ENCODE measurements around the gene SHISA9. TPM values are rescaled to one million over a fixed set of nuclear protein-coding genes. Genes with fewer than 3 reads are reported as not detected.
"Not testable (repeated sequence)": the region's sequence is repeated elsewhere in the genome, so short reads cannot be mapped to it uniquely, and the experiment has no call there.

SHISA9 gene
- total RNA-seq (2014; rRNA removed; shearing (Covaris generic)) (not detected in 2 replicates), total RNA-seq (2022) (not detected in 2 replicates), Bru-seq, nascent RNA (percentile 11 among the genes with signal in this experiment), BruChase-seq, experiment 1, labeled RNA remaining after a 6-hour chase (percentile 2 among the genes with signal in this experiment), BruChase-seq, experiment 2, labeled RNA remaining after a 2-hour chase (percentile 10 among the genes with signal in this experiment)
- long read RNA-seq = 0 reads

DNA sequence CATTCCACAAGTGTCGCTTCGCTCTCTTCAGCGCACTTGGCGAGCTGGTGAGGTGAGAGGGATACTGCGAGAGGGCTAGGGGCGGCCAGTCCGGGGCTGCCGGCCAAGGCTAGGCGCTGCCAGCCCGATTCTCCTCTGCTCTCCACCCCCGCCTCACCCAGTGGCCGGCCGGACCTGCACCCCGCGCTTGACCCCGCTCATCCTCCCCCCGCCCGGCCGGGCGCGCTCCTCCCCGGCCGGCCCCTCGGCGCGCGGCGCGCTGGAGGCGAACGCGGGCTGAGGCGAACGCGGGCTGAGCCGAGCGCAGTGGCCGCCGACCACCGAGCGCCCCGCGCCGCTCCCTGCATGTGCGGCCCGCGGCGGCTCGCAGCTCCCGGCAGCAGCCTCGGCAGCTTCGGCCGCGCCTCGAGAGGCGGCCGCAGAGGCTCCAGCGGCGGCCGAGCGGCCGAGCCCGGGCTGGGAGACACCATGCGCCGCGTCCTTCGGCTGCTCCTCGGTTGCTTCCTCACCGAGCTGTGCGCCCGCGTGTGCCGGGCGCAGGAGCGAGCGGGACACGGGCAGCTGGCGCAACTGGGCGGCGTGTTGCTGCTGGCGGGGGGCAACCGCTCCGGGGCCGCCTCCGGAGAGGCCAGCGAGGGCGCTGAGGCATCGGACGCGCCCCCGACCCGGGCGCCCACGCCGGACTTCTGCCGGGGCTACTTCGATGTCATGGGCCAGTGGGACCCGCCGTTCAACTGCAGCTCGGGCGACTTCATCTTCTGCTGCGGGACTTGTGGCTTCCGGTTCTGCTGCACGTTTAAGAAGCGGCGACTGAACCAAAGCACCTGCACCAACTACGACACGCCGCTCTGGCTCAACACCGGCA is at the start of gene SHISA9:
SHISA9 (plus strand) TSS at position 2 of the 865 bp plus-strand sequence.
- CTCF ChIA-PET (ENCODE audit: unreplicated experiment) = no interaction called here

DNA sequence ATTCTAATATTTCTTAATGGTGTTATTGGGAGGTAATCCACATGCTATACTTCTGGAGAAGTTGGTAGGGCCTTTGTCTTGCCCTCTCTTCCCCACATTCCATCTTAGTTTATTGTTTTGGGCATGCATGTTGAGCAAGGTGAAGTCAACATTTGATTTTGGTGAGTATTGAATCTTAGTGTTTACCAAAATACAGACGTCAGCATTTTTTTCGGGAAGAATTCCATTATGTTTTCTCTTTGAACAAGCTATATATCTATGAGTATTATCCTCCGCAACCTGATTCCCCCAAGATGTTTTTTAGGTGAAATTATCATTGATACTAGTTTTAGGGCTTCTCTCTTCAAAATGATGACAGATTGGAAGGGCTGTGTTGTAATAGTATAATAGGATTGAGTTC is 47.4 kb upstream of the SHISA9 start:
- CTCF ChIA-PET (ENCODE audit: unreplicated experiment) = no interaction called here
- no peak overlapping the region for H3K4me2 ChIP-seq (ENCODE audit: low read length)
- no peaks in the 10 kb centered on the region for H4K20me1 ChIP-seq (ENCODE audit: insufficient read depth, low read length)
- H3K9me2 ChIP-seq (ENCODE audit: insufficient read depth, low read length) = no peaks in the 10 kb centered on the region
- no peaks in the 10 kb centered on the region for H3K4me1 ChIP-seq (ENCODE audit: insufficient read depth, low read length, poor library complexity, severe bottlenecking)
- intact Hi-C loops (cut with micrococcal nuclease; ENCODE audit: unreplicated experiment) = no loop called here
- H3K27ac ChIP-seq (ENCODE audit: low read depth, low read length, poor library complexity, severe bottlenecking) = no peak overlapping the region
- H3K9me3 ChIP-seq (ENCODE audit: low read length) = no peaks in the 10 kb centered on the region
- H3K36me3 ChIP-seq (ENCODE audit: insufficient read depth, low read length) = no peaks in the 10 kb centered on the region
- POLR2A ChIA-PET = no interaction called here
- BruUV-seq (replicated peaks) = no TSS peak
- DNase-seq (ENCODE audit: low spot score) = no peak
- no peak overlapping the region for H3K4me3 ChIP-seq (ENCODE audit: low read depth, low read length, poor library complexity, severe bottlenecking)
- no peak overlapping the region for H2AFZ ChIP-seq (ENCODE audit: low read length)
- no peaks in the 10 kb centered on the region for H3K79me2 ChIP-seq (ENCODE audit: insufficient read depth, low read depth, low read length)
- no peak for TF ChIP-seq EZH2phosphoT487 (IDR thresholded peaks at IDR 0.05; ENCODE audit: borderline replicate concordance, low read depth, low read length)
- TF ChIP-seq, protein P1, sequence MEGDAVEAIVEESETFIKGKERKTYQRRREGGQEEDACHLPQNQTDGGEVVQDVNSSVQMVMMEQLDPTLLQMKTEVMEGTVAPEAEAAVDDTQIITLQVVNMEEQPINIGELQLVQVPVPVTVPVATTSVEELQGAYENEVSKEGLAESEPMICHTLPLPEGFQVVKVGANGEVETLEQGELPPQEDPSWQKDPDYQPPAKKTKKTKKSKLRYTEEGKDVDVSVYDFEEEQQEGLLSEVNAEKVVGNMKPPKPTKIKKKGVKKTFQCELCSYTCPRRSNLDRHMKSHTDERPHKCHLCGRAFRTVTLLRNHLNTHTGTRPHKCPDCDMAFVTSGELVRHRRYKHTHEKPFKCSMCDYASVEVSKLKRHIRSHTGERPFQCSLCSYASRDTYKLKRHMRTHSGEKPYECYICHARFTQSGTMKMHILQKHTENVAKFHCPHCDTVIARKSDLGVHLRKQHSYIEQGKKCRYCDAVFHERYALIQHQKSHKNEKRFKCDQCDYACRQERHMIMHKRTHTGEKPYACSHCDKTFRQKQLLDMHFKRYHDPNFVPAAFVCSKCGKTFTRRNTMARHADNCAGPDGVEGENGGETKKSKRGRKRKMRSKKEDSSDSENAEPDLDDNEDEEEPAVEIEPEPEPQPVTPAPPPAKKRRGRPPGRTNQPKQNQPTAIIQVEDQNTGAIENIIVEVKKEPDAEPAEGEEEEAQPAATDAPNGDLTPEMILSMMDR (conservative IDR thresholded peaks at IDR 0.05; ENCODE audit: low read length) = no peak

More for the DNA sequence above, at the start of gene SHISA9:
- no peaks in the 10 kb centered on the region for H3K4me1 ChIP-seq (ENCODE audit: insufficient read depth, low read length, poor library complexity, severe bottlenecking)
- no peaks in the 10 kb centered on the region for H3K9me2 ChIP-seq (ENCODE audit: insufficient read depth, low read length)
- no peak within 1 kb of the TSS for H3K4me3 ChIP-seq (ENCODE audit: low read depth, low read length, poor library complexity, severe bottlenecking)
- no peak for DNase-seq (ENCODE audit: low spot score)
- H3K4me2 ChIP-seq (ENCODE audit: low read length) = no peak within 1 kb of the TSS
- TF ChIP-seq, protein P1 (conservative IDR thresholded peaks at IDR 0.05; ENCODE audit: low read length) = no peak
- TF ChIP-seq EZH2phosphoT487 (IDR thresholded peaks at IDR 0.05; ENCODE audit: borderline replicate concordance, low read depth, low read length) = no peak
- H3K79me2 ChIP-seq (ENCODE audit: insufficient read depth, low read depth, low read length) = no peaks in the 10 kb centered on the region
- no peaks in the 10 kb centered on the region for H4K20me1 ChIP-seq (ENCODE audit: insufficient read depth, low read length)
- no peaks in the 10 kb centered on the region for H3K9me3 ChIP-seq (ENCODE audit: low read length)
- BruUV-seq (replicated peaks) = no TSS peak
- POLR2A ChIA-PET = no interaction called here
- H2AFZ ChIP-seq (ENCODE audit: low read length) = no peak within 1 kb of the TSS
- H3K27ac ChIP-seq (ENCODE audit: low read depth, low read length, poor library complexity, severe bottlenecking) = no peak within 1 kb of the TSS
- intact Hi-C loops (cut with micrococcal nuclease; ENCODE audit: unreplicated experiment) = no loop called here
- no peaks in the 10 kb centered on the region for H3K36me3 ChIP-seq (ENCODE audit: insufficient read depth, low read length)

DNA sequence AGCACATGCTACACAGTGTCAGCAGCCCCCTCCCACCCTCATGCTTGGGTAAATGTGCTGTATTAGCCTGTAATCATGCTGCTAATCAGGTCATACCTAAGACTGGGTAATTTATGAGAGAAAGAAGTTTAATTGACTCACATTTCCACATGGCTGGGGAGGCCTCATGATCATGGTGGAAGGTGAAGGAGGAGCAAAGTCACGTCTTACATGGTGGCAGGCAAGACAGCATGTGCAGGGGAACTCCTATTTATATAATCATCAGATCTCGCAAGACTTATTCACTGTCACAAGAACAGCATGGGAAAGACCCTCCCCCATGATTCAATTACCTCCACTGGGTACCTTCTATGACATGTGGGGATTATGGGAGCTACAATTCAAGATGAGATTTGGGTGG is 44.0 kb upstream of the SHISA9 start:
- not testable (repeated sequence) for H2AFZ ChIP-seq (ENCODE audit: low read length)

More for the DNA sequence above, 44.0 kb upstream of the SHISA9 start:
- H3K4me2 ChIP-seq (ENCODE audit: low read length); H4K20me1 ChIP-seq (ENCODE audit: insufficient read depth, low read length); CTCF ChIA-PET (ENCODE audit: unreplicated experiment); H3K36me3 ChIP-seq (ENCODE audit: insufficient read depth, low read length); H3K4me1 ChIP-seq (ENCODE audit: insufficient read depth, low read length, poor library complexity, severe bottlenecking); H3K4me3 ChIP-seq (ENCODE audit: low read depth, low read length, poor library complexity, severe bottlenecking); intact Hi-C loops (cut with micrococcal nuclease; ENCODE audit: unreplicated experiment); H3K9me3 ChIP-seq (ENCODE audit: low read length); DNase-seq (ENCODE audit: low spot score); H3K9me2 ChIP-seq (ENCODE audit: insufficient read depth, low read length); H3K79me2 ChIP-seq (ENCODE audit: insufficient read depth, low read depth, low read length); H3K27ac ChIP-seq (ENCODE audit: low read depth, low read length, poor library complexity, severe bottlenecking); BruUV-seq (replicated peaks): not testable (repeated sequence)
- POLR2A ChIA-PET = interaction anchor here (0.7 kb wide), 1 partner anchor 150 kb away, joined by 3 read pairs; no protein-coding TSS in a partner anchor
